Stimulated activated CD4-positive, alpha-beta T cell treated with anti-CD3 and anti-CD28 coated beads, Interleukin-1b, Interleukin-23, amount 100 ng/mL, for 4 hours (primary cell): ENCODE data around the gene UBA3.

Experiments
- DNase-seq, 2 donors: peaks; one replicate each; pipeline ENCODE4 v3.0.0-alpha.2; 2020; ENCODE audit warnings: low read depth in 2 of 2

The UBA3 gene

GRCh38 chr3:69012100-69012799 lies 67.9 kb downstream of the UBA3 start:
- no peak for DNase-seq

- no peak for DNase-seq
These were observed 69.0 kb downstream of the UBA3 start for GRCh38 chr3:69011096-69011730.

GRCh38 chr3:69009559-69010410 lies 70.4 kb downstream of the UBA3 start:
- DNase-seq = no peak

GRCh38 chr3:69008980-69009379 lies 71.2 kb downstream of the UBA3 start:
- no peak for DNase-seq

- DNase-seq = no peak
These were observed 74.2 kb downstream of the UBA3 start for GRCh38 chr3:69005791-69006482.

- no peak for DNase-seq
These were observed 74.9 kb downstream of the UBA3 start for GRCh38 chr3:69005071-69005790.
